ENCODE data around the gene CKLF.

The CKLF gene

GRCh38 chr16:66541388-66542355 is 10.7 kb upstream of the CKLF start:
- TF ChIP-seq FOXP2 (optimal IDR thresholded peaks at IDR 0.05; ENCODE audit: borderline replicate concordance, extremely low read depth, extremely low read length, insufficient read depth) (no peak), POLR2AphosphoS5 (IDR thresholded peaks at IDR 0.05; ENCODE audit: low read depth, low read length) (no peak), TAF1 (IDR thresholded peaks at IDR 0.05; ENCODE audit: borderline replicate concordance, insufficient read depth, low read length) (no peak), REST (IDR thresholded peaks at IDR 0.05; ENCODE audit: insufficient read depth in 1 of 2, low read depth in 2 of 2, low read length in 2 of 2) (no peak), SIN3A (IDR thresholded peaks at IDR 0.05; ENCODE audit: borderline replicate concordance, insufficient read depth, low read length) (no peak)

- no peak for TF ChIP-seq REST (IDR thresholded peaks at IDR 0.05; ENCODE audit: insufficient read depth in 1 of 2, low read depth in 2 of 2, low read length in 2 of 2)
- no peak for TF ChIP-seq POLR2AphosphoS5 (IDR thresholded peaks at IDR 0.05; ENCODE audit: low read depth, low read length)
- TF ChIP-seq FOXP2 (optimal IDR thresholded peaks at IDR 0.05; ENCODE audit: borderline replicate concordance, extremely low read depth, extremely low read length, insufficient read depth): no peak
- no peak for TF ChIP-seq TAF1 (IDR thresholded peaks at IDR 0.05; ENCODE audit: borderline replicate concordance, insufficient read depth, low read length)
- TF ChIP-seq SIN3A (IDR thresholded peaks at IDR 0.05; ENCODE audit: borderline replicate concordance, insufficient read depth, low read length): no peak
Measured at GRCh38 chr16:66542396-66542795, 10.0 kb upstream of the CKLF start.

GRCh38 chr16:66543541-66543940 is 8.8 kb upstream of the CKLF start:
- TF ChIP-seq FOXP2 (optimal IDR thresholded peaks at IDR 0.05; ENCODE audit: borderline replicate concordance, extremely low read depth, extremely low read length, insufficient read depth) (no peak), TAF1 (IDR thresholded peaks at IDR 0.05; ENCODE audit: borderline replicate concordance, insufficient read depth, low read length) (no peak), REST (IDR thresholded peaks at IDR 0.05; ENCODE audit: insufficient read depth in 1 of 2, low read depth in 2 of 2, low read length in 2 of 2) (no peak), SIN3A (IDR thresholded peaks at IDR 0.05; ENCODE audit: borderline replicate concordance, insufficient read depth, low read length) (no peak), POLR2AphosphoS5 (IDR thresholded peaks at IDR 0.05; ENCODE audit: low read depth, low read length) (no peak)

GRCh38 chr16:66544016-66544757 is 8.2 kb upstream of the CKLF start:
- TF ChIP-seq TAF1 (IDR thresholded peaks at IDR 0.05; ENCODE audit: borderline replicate concordance, insufficient read depth, low read length) (no peak), REST (IDR thresholded peaks at IDR 0.05; ENCODE audit: insufficient read depth in 1 of 2, low read depth in 2 of 2, low read length in 2 of 2) (no peak), FOXP2 (optimal IDR thresholded peaks at IDR 0.05; ENCODE audit: borderline replicate concordance, extremely low read depth, extremely low read length, insufficient read depth) (no peak), POLR2AphosphoS5 (IDR thresholded peaks at IDR 0.05; ENCODE audit: low read depth, low read length) (no peak), SIN3A (IDR thresholded peaks at IDR 0.05; ENCODE audit: borderline replicate concordance, insufficient read depth, low read length) (no peak)
